A549 (cell line): Measurements from ENCODE around the gene ADAD1.

Source experiments
- RNF2 ChIP-seq: fragments of 200-600 bp; sonication (generic); IDR thresholded peaks from 2 replicates; pipeline ENCODE4 v1.6.1; 2016; ENCODE audit warnings: low read depth, mild to moderate bottlenecking, antibody characterized with exemption, moderate library complexity, borderline replicate concordance
- TF ChIP-seq, protein P1 (sequence below): fragments of >200 bp; sonication (Bioruptor Twin); formaldehyde crosslinking; IDR thresholded peaks from 3 replicates; pipeline ENCODE4 v1.5.1; 2016

DNA sequence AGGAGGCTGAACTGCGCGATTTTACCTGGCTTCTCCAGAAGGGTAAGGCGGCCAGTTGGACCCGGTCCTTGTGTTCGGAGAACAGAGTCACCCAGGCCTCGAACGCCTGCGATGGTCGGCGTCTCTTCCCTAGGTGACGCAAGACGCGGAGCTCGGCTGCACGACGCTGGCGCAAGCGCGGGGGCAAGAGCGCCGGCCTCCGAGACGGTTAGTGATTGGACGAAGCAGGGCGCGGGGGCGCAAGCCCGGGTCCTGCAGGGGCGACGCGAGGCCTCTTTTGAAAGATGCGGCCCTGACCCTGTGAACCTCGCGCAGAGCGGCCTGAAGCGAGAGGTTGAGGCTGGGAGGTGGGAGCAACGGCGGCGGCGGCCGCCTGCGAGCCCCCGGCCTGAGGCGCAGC lies 428 bp downstream of the ADAD1 start:
- TF ChIP-seq, protein P1, sequence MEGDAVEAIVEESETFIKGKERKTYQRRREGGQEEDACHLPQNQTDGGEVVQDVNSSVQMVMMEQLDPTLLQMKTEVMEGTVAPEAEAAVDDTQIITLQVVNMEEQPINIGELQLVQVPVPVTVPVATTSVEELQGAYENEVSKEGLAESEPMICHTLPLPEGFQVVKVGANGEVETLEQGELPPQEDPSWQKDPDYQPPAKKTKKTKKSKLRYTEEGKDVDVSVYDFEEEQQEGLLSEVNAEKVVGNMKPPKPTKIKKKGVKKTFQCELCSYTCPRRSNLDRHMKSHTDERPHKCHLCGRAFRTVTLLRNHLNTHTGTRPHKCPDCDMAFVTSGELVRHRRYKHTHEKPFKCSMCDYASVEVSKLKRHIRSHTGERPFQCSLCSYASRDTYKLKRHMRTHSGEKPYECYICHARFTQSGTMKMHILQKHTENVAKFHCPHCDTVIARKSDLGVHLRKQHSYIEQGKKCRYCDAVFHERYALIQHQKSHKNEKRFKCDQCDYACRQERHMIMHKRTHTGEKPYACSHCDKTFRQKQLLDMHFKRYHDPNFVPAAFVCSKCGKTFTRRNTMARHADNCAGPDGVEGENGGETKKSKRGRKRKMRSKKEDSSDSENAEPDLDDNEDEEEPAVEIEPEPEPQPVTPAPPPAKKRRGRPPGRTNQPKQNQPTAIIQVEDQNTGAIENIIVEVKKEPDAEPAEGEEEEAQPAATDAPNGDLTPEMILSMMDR: no peak
- no peak for TF ChIP-seq RNF2
